ENCODE measurements around the gene MMP13. TPM values are rescaled to one million over a fixed set of nuclear protein-coding genes. Genes with fewer than 3 reads are reported as not detected.
"Not testable (repeated sequence)": the region's sequence is repeated elsewhere in the genome, so short reads cannot be mapped to it uniquely, and the experiment has no call there.

The MMP13 gene
- 1 to 10 TPM in 1 of 8 experiments, under 1 TPM in 2, not detected in 5; 0.20 to 1.2 (median 0.66) TPM for total RNA-seq

DNA sequence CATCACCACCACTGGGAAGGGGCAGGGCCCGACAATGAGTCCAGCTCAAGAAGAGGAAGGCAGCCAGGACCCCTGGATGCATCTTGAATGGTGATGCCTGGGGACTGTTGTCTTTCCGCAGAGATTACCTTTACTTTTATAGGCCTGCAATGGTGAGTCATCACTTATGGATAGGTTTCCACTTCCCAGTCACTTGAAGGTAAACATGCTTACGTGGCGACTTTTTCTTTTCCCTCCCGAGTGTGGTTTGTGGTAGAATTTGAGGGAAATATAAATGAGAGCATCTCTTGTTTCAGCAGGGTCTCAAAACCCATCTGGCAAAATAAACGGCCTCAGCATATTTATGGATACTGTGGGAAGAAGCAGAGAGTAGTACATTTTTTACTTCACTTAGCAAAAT is at the start of gene MMP13:
Gene MMP13, minus strand, starts transcription at position 109 of the 400 bp plus-strand sequence. Its CDS starts 27 bp downstream, at position 82.
- in situ Hi-C loops (cut with MboI; ENCODE audit: low pct_unique_long_range_greater_than_20kb in 2 of 9, low sequenced_read_pairs in 9 of 9, unreplicated experiment in 9 of 9), result no loop called here
- no peak within 1 kb of the TSS for H3K27ac ChIP-seq
- H3K4me3 ChIP-seq, result no peak within 1 kb of the TSS
- H3K4me1 ChIP-seq (replicated peaks in 1 of 2), result no peaks in the 10 kb centered on the region
- no peak for ATAC-seq (replicated peaks in 6 of 8)
- WGBS, 10 experiments, result 67 to 100% (median 83%) methylated on average over 1 to 6 of the region's 6 CpGs; no CpG with 5 or more reads in 1 of the 10 experiments

DNA sequence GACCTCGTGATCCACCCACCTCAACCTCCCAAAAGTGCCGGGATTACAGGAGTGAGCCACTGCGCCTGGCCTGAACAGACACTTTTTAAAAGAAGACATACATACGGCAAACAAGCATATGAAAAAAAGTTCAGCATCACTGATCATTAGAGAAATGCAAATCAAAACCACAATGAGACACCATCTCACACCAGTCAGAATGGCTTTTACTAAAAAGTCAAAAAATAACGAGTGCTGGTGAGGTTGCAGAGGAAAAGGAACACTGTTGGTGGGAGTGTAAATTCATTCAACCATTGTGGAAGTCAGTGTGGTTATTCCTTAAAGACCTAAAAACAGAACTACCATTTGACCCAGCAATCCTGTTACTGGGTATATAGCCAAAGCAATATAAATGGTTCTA is 48.7 kb upstream of the MMP13 start:
- 60 to 100% (median 95%) methylated on average over 1 to 4 of the region's 5 CpGs; no CpG with 5 or more reads in 4 of the 10 experiments for WGBS, 10 experiments
- H3K27ac ChIP-seq; H3K4me1 ChIP-seq (replicated peaks in 1 of 2); ATAC-seq (replicated peaks in 6 of 8); H3K4me3 ChIP-seq; in situ Hi-C loops (cut with MboI; ENCODE audit: low pct_unique_long_range_greater_than_20kb in 2 of 9, low sequenced_read_pairs in 9 of 9, unreplicated experiment in 9 of 9): not testable (repeated sequence)

DNA sequence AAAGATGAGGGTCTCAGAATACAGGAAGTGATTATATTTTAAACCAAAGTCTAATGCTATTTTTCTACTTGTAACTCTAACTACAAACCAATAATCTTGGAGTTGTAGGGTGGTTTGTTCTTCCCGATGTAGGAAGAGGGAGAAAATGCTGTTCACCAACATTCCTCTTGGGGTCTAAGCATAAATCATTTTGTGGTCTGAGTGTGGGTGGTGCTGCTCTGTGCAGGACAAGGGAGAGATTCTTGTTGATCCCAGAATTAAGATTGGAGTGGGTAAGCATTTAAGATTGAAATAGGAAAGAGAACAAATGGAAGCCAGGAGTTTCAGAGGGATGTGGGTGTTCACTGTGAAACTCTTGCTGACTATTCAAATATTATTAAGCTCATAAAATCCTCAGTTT is 38.6 kb upstream of the MMP13 start:
- 0 to 89% (median 25%) methylated on average over 1 of the region's 1 CpG; no CpG with 5 or more reads in 2 of the 10 experiments for WGBS, 10 experiments
- H3K4me1 ChIP-seq (replicated peaks in 1 of 2), result no peaks in the 10 kb centered on the region
- ATAC-seq (replicated peaks in 6 of 8), result peak in 3 of 8 experiments; percentile 7 to 57 (median 14)
- no peak overlapping the region for H3K27ac ChIP-seq
- H3K4me3 ChIP-seq, result no peak overlapping the region
- in situ Hi-C loops (cut with MboI; ENCODE audit: low pct_unique_long_range_greater_than_20kb in 2 of 9, low sequenced_read_pairs in 9 of 9, unreplicated experiment in 9 of 9), result no loop called here

DNA sequence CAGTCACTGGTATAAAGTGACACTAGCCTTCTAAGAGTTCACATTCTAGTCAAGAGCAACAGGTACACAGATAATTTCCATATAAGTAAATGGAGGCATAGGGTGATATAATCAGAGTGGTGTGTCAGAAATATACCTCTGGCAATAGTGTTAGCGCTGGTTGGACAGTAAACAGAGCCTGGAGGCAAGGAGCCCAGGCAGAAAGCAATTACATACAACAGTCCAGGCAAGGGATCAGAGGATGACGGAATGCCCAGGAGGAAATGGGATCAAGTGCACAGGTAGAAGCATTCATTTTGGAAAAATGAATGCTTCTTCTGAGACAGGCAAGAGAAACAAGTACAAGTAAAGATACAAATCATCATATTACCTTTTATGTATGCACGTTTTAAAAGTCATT is 36.2 kb upstream of the MMP13 start:
- Histone ChIP-seq H3K4me3 (no peak overlapping the region), H3K4me1 (replicated peaks in 1 of 2) (no peaks in the 10 kb centered on the region), H3K27ac (no peak overlapping the region)
- WGBS, 10 experiments, result 45 to 100% (median 77%) methylated on average over 1 to 3 of the region's 3 CpGs; no CpG with 5 or more reads in 1 of the 10 experiments
- no peak for ATAC-seq (replicated peaks in 6 of 8)
- in situ Hi-C loops (cut with MboI; ENCODE audit: low pct_unique_long_range_greater_than_20kb in 2 of 9, low sequenced_read_pairs in 9 of 9, unreplicated experiment in 9 of 9), result no loop called here

DNA sequence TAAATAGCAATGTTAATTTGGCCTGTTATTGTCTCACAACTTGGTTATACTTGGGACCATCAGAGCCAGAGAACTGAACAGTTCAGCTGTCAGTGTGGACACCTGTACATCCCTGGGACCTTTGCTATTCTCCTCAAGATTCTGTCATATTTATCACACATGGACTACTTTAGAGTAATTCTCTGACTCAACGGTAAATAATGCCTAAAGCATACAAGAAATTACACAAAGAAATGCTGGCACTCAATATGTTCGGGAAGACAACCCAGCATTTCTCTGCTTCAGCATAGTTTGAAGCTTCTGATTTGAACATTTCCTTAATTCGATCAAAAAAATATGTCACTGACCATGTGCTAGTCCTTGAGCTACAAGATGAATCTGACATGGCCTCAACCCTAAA is 34.6 kb upstream of the MMP13 start:
- ATAC-seq (replicated peaks in 6 of 8), result no peak
- H3K4me1 ChIP-seq (replicated peaks in 1 of 2), result no peaks in the 10 kb centered on the region
- in situ Hi-C loops (cut with MboI; ENCODE audit: low pct_unique_long_range_greater_than_20kb in 2 of 9, low sequenced_read_pairs in 9 of 9, unreplicated experiment in 9 of 9), result no loop called here
- H3K27ac ChIP-seq, result no peak overlapping the region
- 67 to 100% (median 93%) methylated on average over 1 to 3 of the region's 3 CpGs; no CpG with 5 or more reads in 1 of the 10 experiments for WGBS, 10 experiments
- no peak overlapping the region for H3K4me3 ChIP-seq

DNA sequence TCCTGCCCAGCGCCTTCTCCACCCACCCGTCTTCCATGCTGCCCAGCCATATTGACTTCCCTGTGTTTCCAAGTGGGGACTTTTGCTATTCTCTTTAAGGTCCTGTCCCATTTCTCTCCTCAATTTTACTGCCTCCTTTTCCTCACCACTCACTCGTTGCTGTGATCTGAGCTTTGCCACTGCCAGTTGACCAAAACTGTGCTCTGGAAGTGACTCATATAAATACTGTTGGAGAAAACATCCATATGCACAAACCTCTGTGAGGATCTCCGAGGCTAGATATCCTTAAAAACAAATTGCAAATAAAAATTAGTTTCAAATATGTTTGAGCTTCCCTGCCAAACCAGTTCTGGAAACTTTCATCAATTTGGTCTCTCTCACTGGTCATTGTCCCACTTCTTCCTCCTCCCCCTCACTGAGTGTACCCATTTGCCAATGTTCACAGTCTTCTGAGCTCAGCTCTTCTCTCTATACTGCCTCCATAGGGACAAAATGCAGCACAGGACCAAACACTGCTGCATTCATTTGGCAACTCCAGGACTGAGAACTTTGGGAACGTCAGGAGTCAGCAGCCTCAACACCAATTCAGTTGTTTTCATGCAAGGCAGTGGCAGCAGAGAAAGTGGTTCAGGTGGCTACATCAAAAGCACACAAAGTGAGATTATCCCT is 34.0 kb upstream of the MMP13 start:
- in situ Hi-C loops (cut with MboI; ENCODE audit: low pct_unique_long_range_greater_than_20kb in 2 of 9, low sequenced_read_pairs in 9 of 9, unreplicated experiment in 9 of 9), result no loop called here
- WGBS, 10 experiments, result 0 to 82% (median 49%) methylated on average over 1 to 5 of the region's 5 CpGs; no CpG with 5 or more reads in 2 of the 10 experiments

DNA sequence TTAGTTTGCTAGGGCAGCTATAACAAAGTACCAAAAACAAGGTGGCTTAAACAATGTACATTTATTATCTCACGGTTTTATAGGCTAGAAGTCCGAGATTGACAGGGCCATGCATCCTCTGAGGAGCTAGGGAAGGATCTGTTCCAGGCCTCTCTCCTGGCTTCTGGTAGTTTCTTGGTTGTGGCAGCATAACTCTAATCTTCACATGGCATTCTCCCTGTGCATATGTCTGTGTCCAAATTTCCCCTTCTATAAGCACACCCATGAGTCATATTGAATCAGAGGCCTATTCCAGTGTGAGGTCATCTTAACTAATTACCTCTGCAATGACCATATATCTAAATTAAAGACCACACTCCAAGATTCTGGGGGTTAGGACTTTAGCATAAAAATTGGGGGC is 31.3 kb upstream of the MMP13 start:
- in situ Hi-C loops (cut with MboI; ENCODE audit: low pct_unique_long_range_greater_than_20kb in 2 of 9, low sequenced_read_pairs in 9 of 9, unreplicated experiment in 9 of 9), result no loop called here
- Histone ChIP-seq H3K4me1 (replicated peaks in 1 of 2) (no peaks in the 10 kb centered on the region), H3K27ac (no peak overlapping the region), H3K4me3 (no peak overlapping the region)
- ATAC-seq (replicated peaks in 6 of 8), result peak in 3 of 8 experiments; percentile 36 to 63 (median 45)
- WGBS, 10 experiments, result 0 to 100% (median 71%) methylated on average over 1 to 2 of the region's 2 CpGs; no CpG with 5 or more reads in 2 of the 10 experiments

More for the DNA sequence above, 34.0 kb upstream of the MMP13 start:
- ATAC-seq (replicated peaks in 6 of 8), result peak in 2 of 8 experiments; percentile 58 to 76
- no peaks in the 10 kb centered on the region for H3K4me1 ChIP-seq (replicated peaks in 1 of 2)
- H3K27ac ChIP-seq, result no peak overlapping the region
- no peak overlapping the region for H3K4me3 ChIP-seq

DNA sequence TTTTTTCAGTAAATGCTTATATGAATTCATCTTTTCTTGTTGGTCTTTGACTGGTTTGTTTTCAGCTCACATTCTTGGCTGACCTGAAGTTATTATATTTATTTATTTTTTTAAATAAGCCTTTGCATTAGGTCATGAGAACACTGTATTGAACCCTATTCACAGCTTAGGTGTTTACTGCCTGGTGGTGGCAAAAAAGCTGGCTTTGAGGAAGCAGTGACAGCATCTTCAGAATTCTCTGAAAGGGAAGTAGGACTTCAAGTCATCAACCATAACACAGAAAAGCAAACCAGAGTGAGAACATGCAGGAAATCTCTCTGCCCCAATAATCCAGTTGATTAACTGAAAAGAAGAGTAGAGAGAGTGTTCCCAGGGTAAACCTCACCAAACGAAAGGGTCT is 30.3 kb upstream of the MMP13 start:
- Histone ChIP-seq H3K27ac (no peak overlapping the region), H3K4me1 (replicated peaks in 1 of 2) (no peaks in the 10 kb centered on the region), H3K4me3 (no peak overlapping the region)
- in situ Hi-C loops (cut with MboI; ENCODE audit: low pct_unique_long_range_greater_than_20kb in 2 of 9, low sequenced_read_pairs in 9 of 9, unreplicated experiment in 9 of 9), result no loop called here
- 50 to 83% (median 73%) methylated on average over 1 of the region's 1 CpG; no CpG with 5 or more reads in 7 of the 10 experiments for WGBS, 10 experiments
- no peak for ATAC-seq (replicated peaks in 6 of 8)

DNA sequence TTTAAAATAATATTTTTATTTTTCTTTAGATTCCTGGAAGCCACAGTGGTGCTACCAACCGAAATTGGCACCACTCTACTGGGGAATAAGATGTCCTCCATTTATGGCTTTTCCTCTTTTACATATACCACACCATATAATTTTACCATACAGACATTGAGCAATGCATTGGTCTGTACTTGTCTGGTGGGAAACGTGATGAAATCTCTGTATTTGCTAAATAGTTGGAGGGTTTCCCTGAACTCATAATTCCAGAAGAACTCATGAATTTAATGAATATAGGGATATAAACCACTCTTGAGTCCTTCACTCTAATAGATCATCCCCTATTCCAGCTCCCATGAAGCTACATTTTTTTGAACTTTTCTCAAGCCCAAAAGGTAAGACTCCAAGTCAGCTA is 28.0 kb upstream of the MMP13 start:
- Histone ChIP-seq H3K4me3 (no peak overlapping the region), H3K27ac (no peak overlapping the region), H3K4me1 (replicated peaks in 1 of 2) (no peaks in the 10 kb centered on the region)
- ATAC-seq (replicated peaks in 6 of 8), result no peak
- in situ Hi-C loops (cut with MboI; ENCODE audit: low pct_unique_long_range_greater_than_20kb in 2 of 9, low sequenced_read_pairs in 9 of 9, unreplicated experiment in 9 of 9), result no loop called here
- 28 to 100% (median 85%) methylated on average over 2 of the region's 2 CpGs; no CpG with 5 or more reads in 2 of the 10 experiments for WGBS, 10 experiments

DNA sequence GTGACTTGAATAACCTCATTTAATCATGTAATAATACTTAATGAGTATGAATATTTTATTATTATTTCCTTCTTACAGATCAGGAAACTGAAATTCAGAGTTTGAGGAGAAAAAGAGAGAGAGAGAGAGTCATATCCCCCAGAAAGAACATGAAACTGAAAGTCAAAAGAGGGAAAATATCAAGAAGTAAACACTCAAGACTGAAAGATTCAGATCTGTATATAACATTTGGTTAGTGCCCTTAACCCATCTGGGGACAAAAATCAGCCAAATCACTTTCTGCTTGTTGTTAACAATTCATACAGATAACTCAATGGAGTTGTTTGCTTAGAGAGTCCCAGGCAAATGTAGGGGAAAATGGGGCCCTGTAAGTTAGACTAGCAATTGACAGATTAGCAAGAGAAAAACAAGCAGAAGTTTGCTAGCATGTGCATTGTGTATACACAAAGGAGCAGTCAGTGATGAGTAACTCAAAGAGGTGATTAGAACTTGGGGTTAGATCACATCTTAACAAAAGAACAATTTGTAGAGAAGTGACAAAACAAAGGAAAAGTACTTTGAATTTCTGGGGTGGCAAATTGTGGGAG is 25.9 kb upstream of the MMP13 start:
- Histone ChIP-seq H3K27ac (no peak overlapping the region), H3K4me3 (no peak overlapping the region), H3K4me1 (replicated peaks in 1 of 2) (no peaks in the 10 kb centered on the region)
- in situ Hi-C loops (cut with MboI; ENCODE audit: low pct_unique_long_range_greater_than_20kb in 2 of 9, low sequenced_read_pairs in 9 of 9, unreplicated experiment in 9 of 9), result no loop called here
- ATAC-seq (replicated peaks in 6 of 8), result peak in 5 of 8 experiments; percentile 45 to 73 (median 62)

DNA sequence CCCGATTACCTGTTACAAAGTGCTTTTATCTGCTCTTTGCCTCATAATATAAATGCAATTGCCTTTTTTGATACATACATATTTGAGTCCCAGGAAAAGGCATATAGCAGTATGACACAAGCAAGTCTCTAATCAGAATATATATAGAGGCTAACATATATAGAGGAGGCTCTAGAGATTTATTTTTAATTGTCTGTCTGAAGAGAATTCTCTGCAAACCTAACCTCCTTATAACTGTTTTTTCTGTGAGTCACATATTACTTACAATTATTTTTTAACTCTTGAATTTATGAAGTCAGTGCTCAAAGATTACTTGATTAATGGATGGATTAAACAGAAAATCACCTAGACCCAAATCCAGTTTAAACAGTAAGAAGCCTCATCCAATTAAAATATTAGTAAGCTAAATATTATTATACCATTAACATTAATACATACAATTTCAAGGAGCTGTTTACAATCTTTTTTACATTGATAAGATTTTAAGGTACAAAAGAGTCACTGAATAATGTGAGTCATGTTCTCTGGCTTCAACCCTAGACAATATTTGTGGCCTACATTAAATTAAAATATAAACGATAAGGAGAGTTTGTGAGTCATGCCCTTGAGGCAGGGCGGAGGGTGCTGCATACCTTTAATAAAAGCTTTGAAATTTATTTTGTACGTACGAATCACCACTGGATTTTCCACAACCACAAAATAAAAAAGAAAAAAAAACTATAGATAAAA is 19.2 kb upstream of the MMP13 start:
- in situ Hi-C loops (cut with MboI; ENCODE audit: low pct_unique_long_range_greater_than_20kb in 2 of 9, low sequenced_read_pairs in 9 of 9, unreplicated experiment in 9 of 9), result no loop called here

DNA sequence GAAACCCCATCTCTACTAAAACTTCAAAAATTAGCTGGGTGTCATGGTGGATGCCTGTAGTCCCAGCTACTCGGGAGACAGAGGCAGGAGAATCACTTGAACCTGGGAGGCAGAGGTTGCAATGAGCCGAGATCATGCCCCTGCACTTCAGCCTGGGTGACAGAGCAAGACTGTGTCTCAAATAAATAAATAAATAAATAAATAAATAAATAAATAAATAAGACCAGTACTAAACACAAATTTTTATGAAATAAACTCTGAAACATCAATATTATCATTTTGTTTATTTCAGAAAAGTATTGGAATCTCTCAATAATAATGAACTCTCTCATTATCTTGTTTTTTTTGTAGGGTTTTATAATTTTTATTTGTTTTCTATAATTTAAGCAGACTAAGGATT is 18.2 kb upstream of the MMP13 start:
- H3K27ac ChIP-seq; ATAC-seq (replicated peaks in 6 of 8); in situ Hi-C loops (cut with MboI; ENCODE audit: low pct_unique_long_range_greater_than_20kb in 2 of 9, low sequenced_read_pairs in 9 of 9, unreplicated experiment in 9 of 9); H3K4me3 ChIP-seq; H3K4me1 ChIP-seq (replicated peaks in 1 of 2): not testable (repeated sequence)
- 80 to 100% (median 94%) methylated on average over 1 to 2 of the region's 2 CpGs; no CpG with 5 or more reads in 1 of the 10 experiments for WGBS, 10 experiments

More for the DNA sequence above, 19.2 kb upstream of the MMP13 start:
- WGBS, 10 experiments, result 6 to 89% (median 80%) methylated on average over 2 to 5 of the region's 5 CpGs; no CpG with 5 or more reads in 1 of the 10 experiments
- peak in 3 of 8 experiments; percentile 36 to 92 (median 87) for ATAC-seq (replicated peaks in 6 of 8)
- H3K27ac ChIP-seq, result no peak overlapping the region
- H3K4me3 ChIP-seq, result no peak overlapping the region
- H3K4me1 ChIP-seq (replicated peaks in 1 of 2), result no peaks in the 10 kb centered on the region

DNA sequence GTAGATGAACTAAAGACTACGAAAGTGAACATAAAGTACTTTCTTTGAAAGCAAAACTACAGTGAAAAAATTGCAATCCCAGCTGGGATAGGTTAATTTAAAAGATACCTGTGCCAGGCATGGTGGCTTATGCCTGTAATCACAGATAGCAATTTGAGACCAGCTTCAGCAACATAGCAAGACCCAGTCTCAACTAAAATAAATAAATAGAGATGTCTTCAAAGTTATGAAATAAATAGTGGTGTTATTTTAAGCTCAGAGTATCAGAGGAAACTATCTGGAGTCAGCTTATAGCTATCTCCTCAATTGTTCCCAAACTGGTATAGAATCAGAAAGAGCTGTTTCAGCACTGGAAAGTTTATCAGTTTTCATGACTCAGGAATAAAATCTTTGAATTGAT is 17.3 kb upstream of the MMP13 start:
- in situ Hi-C loops (cut with MboI; ENCODE audit: low pct_unique_long_range_greater_than_20kb in 2 of 9, low sequenced_read_pairs in 9 of 9, unreplicated experiment in 9 of 9), result no loop called here
- Histone ChIP-seq H3K4me3 (no peak overlapping the region), H3K4me1 (replicated peaks in 1 of 2) (no peaks in the 10 kb centered on the region), H3K27ac (no peak overlapping the region)
- ATAC-seq (replicated peaks in 6 of 8), result no peak
- WGBS, 10 experiments, result 33 to 100% (median 73%) methylated on average over 1 of the region's 1 CpG; no CpG with 5 or more reads in 3 of the 10 experiments
